Thyroid gland (tissue), 4 donors: ENCODE measurements around the gene EPHX1.
"Not testable (repeated sequence)": the region's sequence is repeated elsewhere in the genome, so short reads cannot be mapped to it uniquely, and the experiment has no call there.

ENCODE experiments used
- POLR2A ChIP-seq, 2 donors: fragments of 450-650 bp; IDR thresholded peaks; one replicate each; pipeline ENCODE4 v1.6.1; 2017; ENCODE audit warnings: antibody characterized with exemption in 2 of 2, mild to moderate bottlenecking in 2 of 2, moderate library complexity in 1 of 2
- TF ChIP-seq, protein P1 (sequence below), 6 experiments: fragments of 200-600 bp in 3 of 6; fragments of 450-650 bp in 3 of 6; sonication (generic) in 3 of 6; IDR thresholded peaks; one replicate each; pipeline ENCODE4 v1.5.1; 2016 to 2019; ENCODE audit warnings: antibody characterized with exemption in 6 of 6, mild to moderate bottlenecking in 2 of 6, inconsistent platforms in 1 of 6, moderate library complexity in 1 of 6

GRCh38 chr1:225761395-225761794 is 48.5 kb upstream of the EPHX1 start:
- TF ChIP-seq, protein P1, sequence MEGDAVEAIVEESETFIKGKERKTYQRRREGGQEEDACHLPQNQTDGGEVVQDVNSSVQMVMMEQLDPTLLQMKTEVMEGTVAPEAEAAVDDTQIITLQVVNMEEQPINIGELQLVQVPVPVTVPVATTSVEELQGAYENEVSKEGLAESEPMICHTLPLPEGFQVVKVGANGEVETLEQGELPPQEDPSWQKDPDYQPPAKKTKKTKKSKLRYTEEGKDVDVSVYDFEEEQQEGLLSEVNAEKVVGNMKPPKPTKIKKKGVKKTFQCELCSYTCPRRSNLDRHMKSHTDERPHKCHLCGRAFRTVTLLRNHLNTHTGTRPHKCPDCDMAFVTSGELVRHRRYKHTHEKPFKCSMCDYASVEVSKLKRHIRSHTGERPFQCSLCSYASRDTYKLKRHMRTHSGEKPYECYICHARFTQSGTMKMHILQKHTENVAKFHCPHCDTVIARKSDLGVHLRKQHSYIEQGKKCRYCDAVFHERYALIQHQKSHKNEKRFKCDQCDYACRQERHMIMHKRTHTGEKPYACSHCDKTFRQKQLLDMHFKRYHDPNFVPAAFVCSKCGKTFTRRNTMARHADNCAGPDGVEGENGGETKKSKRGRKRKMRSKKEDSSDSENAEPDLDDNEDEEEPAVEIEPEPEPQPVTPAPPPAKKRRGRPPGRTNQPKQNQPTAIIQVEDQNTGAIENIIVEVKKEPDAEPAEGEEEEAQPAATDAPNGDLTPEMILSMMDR (IDR thresholded peaks at IDR 0.05) = not testable (repeated sequence)
- not testable (repeated sequence) for TF ChIP-seq POLR2A (IDR thresholded peaks at IDR 0.05)
